Adrenal gland (tissue), 5 donors: ENCODE data around the gene CELF6.

Experiments used
- CTCF ChIP-seq, 6 experiments: fragments of 450-650 bp in 4 of 6; fragments of 200-600 bp in 2 of 6; sonication (generic) in 1 of 6; IDR thresholded peaks; 1 replicate in 5 of 6; 2 replicates in 1 of 6; pipeline versions ENCODE4 v1.5.1 to v1.8.0; 2016 to 2021; ENCODE audit warnings: antibody characterized with exemption in 6 of 6, mild to moderate bottlenecking in 2 of 6, moderate library complexity in 1 of 6
- POLR2A ChIP-seq, 2 donors: fragments of 450-650 bp; IDR thresholded peaks; one replicate each; pipeline ENCODE4 v1.6.1; 2017; ENCODE audit warnings: antibody characterized with exemption in 2 of 2, mild to moderate bottlenecking in 2 of 2, moderate library complexity in 1 of 2
- donor health status: DM: no; HTN: no; CAD: no.

- no peak for TF ChIP-seq POLR2A (IDR thresholded peaks at IDR 0.05)
- TF ChIP-seq CTCF (IDR thresholded peaks at IDR 0.05) = no peak
Observed at GRCh38 chr15:72304596-72304995, 15.4 kb downstream of the CELF6 start.
